H9 (cell line): ENCODE measurements around the gene CORO2B. TPM values are rescaled to one million over a fixed set of nuclear protein-coding genes. Genes with fewer than 3 reads are reported as not detected.

ENCODE experiments used
- DNase-seq: peaks from one replicate; pipeline ENCODE4 v3.0.0-alpha.2; 2017
- H2AFZ ChIP-seq: one replicate; pipeline ENCODE4 v1.6.1; 2013; ENCODE audit warnings: mild to moderate bottlenecking, low read length, control low read depth, moderate library complexity
- H2AK5ac ChIP-seq: 2 replicates; pipeline ENCODE4 v1.6.1; 2013; ENCODE audit warnings: low read length, control low read depth, mixed read lengths; ENCODE audit not compliant: insufficient read length
- H2BK120ac ChIP-seq: one replicate; pipeline ENCODE4 v1.6.1; 2013; ENCODE audit warnings: low read depth, mild to moderate bottlenecking, low read length, control low read depth, inconsistent platforms; ENCODE audit not compliant: poor library complexity, severe bottlenecking
- H2BK12ac ChIP-seq: 2 replicates; pipeline ENCODE4 v1.6.1; 2013; ENCODE audit warnings: low read length, control low read depth, mixed read lengths, low read depth; ENCODE audit not compliant: insufficient read length
- H2BK15ac ChIP-seq: 2 replicates; pipeline ENCODE4 v1.6.1; 2013; ENCODE audit warnings: low read depth, low read length, control low read depth
- H2BK20ac ChIP-seq: one replicate; pipeline ENCODE4 v1.6.1; 2013; ENCODE audit warnings: low read depth, mild to moderate bottlenecking, low read length, control low read depth, inconsistent platforms; ENCODE audit not compliant: poor library complexity, severe bottlenecking
- H2BK5ac ChIP-seq: 2 replicates; pipeline ENCODE4 v1.6.1; 2013; ENCODE audit warnings: low read length, control low read depth, mixed read lengths; ENCODE audit not compliant: insufficient read length
- H3K14ac ChIP-seq: 2 replicates; pipeline ENCODE4 v1.6.1; 2013; ENCODE audit warnings: low read length, control low read depth; ENCODE audit not compliant: insufficient read depth
- H3K18ac ChIP-seq: 2 replicates; pipeline ENCODE4 v1.6.1; 2013; ENCODE audit warnings: low read depth, mild to moderate bottlenecking, mixed read lengths, low read length, control low read depth; ENCODE audit not compliant: insufficient read length
- H3K23ac ChIP-seq: 2 replicates; pipeline ENCODE4 v1.6.1; 2013; ENCODE audit warnings: low read length, control low read depth, mixed read lengths, low read depth; ENCODE audit not compliant: insufficient read length
- H3K23me2 ChIP-seq: 2 replicates; pipeline ENCODE4 v1.6.1; 2013; ENCODE audit warnings: low read depth, mild to moderate bottlenecking, mixed read lengths, low read length, control low read depth; ENCODE audit not compliant: insufficient read length, poor library complexity, severe bottlenecking
- H3K27ac ChIP-seq: 2 replicates; pipeline ENCODE4 v1.5.1; 2013; ENCODE audit warnings: low read length, control low read depth, mixed read lengths, low read depth; ENCODE audit not compliant: insufficient read length
- H3K27me3 ChIP-seq: 2 replicates; pipeline ENCODE4 v1.6.1; 2013; ENCODE audit warnings: low read length, control low read depth, inconsistent platforms; ENCODE audit not compliant: insufficient read depth
- H3K4ac ChIP-seq: 2 replicates; pipeline ENCODE4 v1.6.1; 2013; ENCODE audit warnings: low read depth, mild to moderate bottlenecking, control low read depth, inconsistent platforms, low read length, moderate library complexity
- H3K4me1 ChIP-seq: 2 replicates; pipeline ENCODE4 v1.6.1; 2013; ENCODE audit warnings: low read length, control low read depth, inconsistent platforms; ENCODE audit not compliant: insufficient read depth
- H3K4me2 ChIP-seq: 2 replicates; pipeline ENCODE4 v1.6.1; 2013; ENCODE audit warnings: low read length, control low read depth, mixed read lengths; ENCODE audit not compliant: insufficient read length, insufficient read depth
- H3K56ac ChIP-seq: 2 replicates; pipeline ENCODE4 v1.6.1; 2013; ENCODE audit warnings: low read depth, mild to moderate bottlenecking, mixed read lengths, low read length, control low read depth; ENCODE audit not compliant: insufficient read length
- H3K79me1 ChIP-seq: 2 replicates; pipeline ENCODE4 v1.6.1; 2013; ENCODE audit warnings: low read depth, mild to moderate bottlenecking, moderate library complexity, low read length, control low read depth, inconsistent platforms; ENCODE audit not compliant: insufficient read depth, poor library complexity, severe bottlenecking
- H3K79me2 ChIP-seq: 2 replicates; pipeline ENCODE4 v1.6.1; 2013; ENCODE audit warnings: low read length, control low read depth, inconsistent platforms; ENCODE audit not compliant: insufficient read depth
- H3K9ac ChIP-seq: 2 replicates; pipeline ENCODE4 v1.6.1; 2013; ENCODE audit warnings: low read length, control low read depth, mixed read lengths; ENCODE audit not compliant: insufficient read length; ENCODE audit errors: extremely low read depth
- H3K9me3 ChIP-seq: one replicate; pipeline ENCODE4 v1.6.1; 2013; ENCODE audit warnings: low read depth, low read length, inconsistent platforms; ENCODE audit not compliant: control insufficient read depth
- H3T11ph ChIP-seq: one replicate; pipeline ENCODE4 v1.6.1; 2013; ENCODE audit warnings: mild to moderate bottlenecking, low read length, control low read depth, inconsistent platforms
- H4K20me1 ChIP-seq: one replicate; pipeline ENCODE4 v1.6.1; 2013; ENCODE audit not compliant: control insufficient read depth, insufficient read length, insufficient read depth
- H4K5ac ChIP-seq: 2 replicates; pipeline ENCODE4 v1.6.1; 2013; ENCODE audit warnings: low read depth, mild to moderate bottlenecking, mixed read lengths, low read length, control low read depth; ENCODE audit not compliant: insufficient read length
- H4K8ac ChIP-seq: replicated peaks from 2 replicates; pipeline ENCODE4 v1.6.1; 2013; ENCODE audit warnings: low read length, control low read depth, mixed read lengths, low read depth; ENCODE audit not compliant: insufficient read length
- H4K91ac ChIP-seq: 2 replicates; pipeline ENCODE4 v1.6.1; 2013; ENCODE audit warnings: low read depth, mild to moderate bottlenecking, moderate library complexity, mixed read lengths, low read length, control low read depth; ENCODE audit not compliant: insufficient read length
- H3K27ac Mint-ChIP-seq, 3 experiments: 2 replicates in 2 of 3; 3 replicates in 1 of 3; pipeline ENCODE4 v1.8.0; 2020 to 2021; ENCODE audit warnings: mixed read lengths in 3 of 3, mild to moderate bottlenecking in 1 of 3, moderate library complexity in 1 of 3
- H3K27me3 Mint-ChIP-seq: 2 replicates; pipeline ENCODE4 v1.8.0; 2021; ENCODE audit warnings: low read depth, mild to moderate bottlenecking, moderate library complexity, mixed read lengths
- H3K36me3 Mint-ChIP-seq, 3 experiments: 2 replicates in 2 of 3; 3 replicates in 1 of 3; pipeline ENCODE4 v1.8.0; 2020 to 2021; ENCODE audit warnings: low read depth in 3 of 3, mixed read lengths in 3 of 3; ENCODE audit not compliant: insufficient read depth in 1 of 3
- H3K4me1 Mint-ChIP-seq, 2 experiments: 2 replicates each; pipeline ENCODE4 v1.8.0; 2020; ENCODE audit warnings: mixed read lengths in 2 of 2
- H3K4me3 Mint-ChIP-seq, 2 experiments: 2 replicates in 1 of 2; 3 replicates in 1 of 2; pipeline ENCODE4 v1.8.0; 2020 to 2021; ENCODE audit warnings: mild to moderate bottlenecking in 2 of 2, mixed read lengths in 2 of 2, moderate library complexity in 1 of 2
- H3K9me3 Mint-ChIP-seq, 2 experiments: 2 replicates in 1 of 2; 3 replicates in 1 of 2; pipeline ENCODE4 v1.8.0; 2020; ENCODE audit warnings: mild to moderate bottlenecking in 2 of 2, mixed read lengths in 2 of 2, moderate library complexity in 1 of 2
- CTCF ChIP-seq: fragments of 200-600 bp; sonication (generic); conservative IDR thresholded peaks from 3 replicates; pipeline ENCODE4 v1.8.0; 2021; ENCODE audit warnings: antibody characterized with exemption, mild to moderate bottlenecking
- WGBS: extraction: QIAGEN DNeasy Blood & Tissue Kit; methylation state at CpG from one replicate; pipeline ENCODE4 v1.1.7; 2013; ENCODE audit warnings: missing lambda C conversion rate, low lambda C conversion rate, mixed read lengths; ENCODE audit not compliant: insufficient read length; ENCODE audit errors: extremely low coverage; 5-methylcytosine and 5-hydroxymethylcytosine counted together
- total RNA-seq: library from RNA; stranded (reverse); gene quantifications from 2 replicates; pipeline ENCODE4 v1.2.1, GENCODE V29; 2021

CORO2B gene
- total RNA-seq, 1 experiment from 2014 or later = 3.1 TPM

GRCh38 chr15:68775671-68776476 is 197.1 kb downstream of the CORO2B start:
- no peaks in the 10 kb centered on the region for H4K20me1 ChIP-seq
- no peaks in the 10 kb centered on the region for H3K79me1 ChIP-seq
- H3K4me2 ChIP-seq = no peak overlapping the region
- H2BK20ac ChIP-seq = no peak overlapping the region
- peaks cover 18 to 33% (median 22%) of the 10 kb centered on the region in 3 experiments; a peak in 6 of 7 replicates for H3K36me3 Mint-ChIP-seq
- no peak overlapping the region for H3K23ac ChIP-seq
- H3K27ac ChIP-seq = no peak overlapping the region
- no peak overlapping the region for H2BK12ac ChIP-seq
- H3K9ac ChIP-seq = no peak overlapping the region
- H2AFZ ChIP-seq = no peak overlapping the region
- no peaks in the 10 kb centered on the region for H3K23me2 ChIP-seq
- H3K4me1 ChIP-seq = no peaks in the 10 kb centered on the region
- H3K27me3 Mint-ChIP-seq = peaks cover 12% of the 10 kb centered on the region
- H3K27ac Mint-ChIP-seq = no peak overlapping the region; a peak in 1 of 7 replicates
- H3K9me3 ChIP-seq = no peaks in the 10 kb centered on the region
- no peaks in the 10 kb centered on the region; a peak in 1 of 5 replicates for H3K9me3 Mint-ChIP-seq
- H3K79me2 ChIP-seq = no peaks in the 10 kb centered on the region
- H3K56ac ChIP-seq = no peak overlapping the region
- H3K4ac ChIP-seq = no peak overlapping the region
- no peak overlapping the region for H4K91ac ChIP-seq
- no peak overlapping the region for H3K14ac ChIP-seq
- no peaks in the 10 kb centered on the region; the same call in 1 of the 2 replicates for H3K27me3 ChIP-seq
- H2BK120ac ChIP-seq = no peak overlapping the region
- no peak overlapping the region for H2BK15ac ChIP-seq
- no peak for DNase-seq
- peaks cover 11% of the 10 kb centered on the region in 2 experiments for H3K4me1 Mint-ChIP-seq
- no peak overlapping the region for H3K18ac ChIP-seq
- no peak overlapping the region for H2BK5ac ChIP-seq
- H2AK5ac ChIP-seq = no peak overlapping the region
- H3T11ph ChIP-seq = no peak overlapping the region
- TF ChIP-seq CTCF = no peak
- no peak overlapping the region for H4K8ac ChIP-seq
- H4K5ac ChIP-seq = no peak overlapping the region
- no peak overlapping the region for H3K4me3 Mint-ChIP-seq
- WGBS = no CpG with 5 or more reads among the region's 8 CpGs
